ENCODE results near the gene ACMSD.

DNA sequence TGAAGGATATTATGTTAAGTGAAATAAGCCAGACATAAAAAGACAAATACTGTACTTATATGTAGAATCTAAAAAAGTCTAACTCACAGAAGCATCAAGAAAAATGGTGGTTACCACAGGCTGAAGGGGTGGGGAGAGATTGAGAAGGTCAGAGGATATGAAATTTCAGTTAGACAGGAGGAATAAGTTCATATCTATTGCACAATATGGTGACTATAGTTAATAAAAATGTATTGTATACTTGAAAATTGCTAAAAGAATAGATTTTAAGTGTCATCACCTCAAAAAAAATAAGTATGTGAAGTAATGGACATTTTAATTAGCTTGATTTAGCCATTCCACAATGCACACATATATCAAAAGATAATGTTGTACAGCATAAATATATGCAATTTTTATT lies 19.8 kb downstream of the ACMSD start:
- TF ChIP-seq POLR2A (IDR thresholded peaks at IDR 0.05; ENCODE audit: low read depth) (no peak), POLR2AphosphoS5 (IDR thresholded peaks at IDR 0.05) (no peak)

All from esophagus muscularis mucosa (tissue), 2 donors.